SK-N-SH treated with all-trans-retinoic acid at 6 μM for 48 hours (cell line): Measurements from ENCODE around the gene CBFA2T2.

Source experiments
- ATAC-seq: fragments of 200-7000 bp; cut with Tn5 transposase; 3 replicates; pipeline ENCODE4 v1.9.1; 2020; ENCODE audit warnings: mild to moderate bottlenecking, moderate library complexity
- ARNTL ChIP-seq: fragments of 450-650 bp; formaldehyde crosslinking; IDR thresholded peaks from 2 replicates; pipeline ENCODE4 v1.5.0; 2020; ENCODE audit warnings: low read depth, mild to moderate bottlenecking, moderate library complexity, borderline replicate concordance
- BACH2 ChIP-seq: fragments of 250-450 bp; sonication (Bioruptor Pico); IDR thresholded peaks from 2 replicates; pipeline ENCODE4 v1.9.0; 2021; ENCODE audit warnings: mild to moderate bottlenecking, borderline replicate concordance
- CREB5 ChIP-seq: fragments of 250-450 bp; sonication (Bioruptor Pico); IDR thresholded peaks from 2 replicates; pipeline ENCODE4 v1.5.1; 2020; ENCODE audit warnings: low read depth, mild to moderate bottlenecking, moderate library complexity
- CSDC2 ChIP-seq: fragments of 250-450 bp; sonication (Bioruptor Pico); IDR thresholded peaks from 2 replicates; pipeline ENCODE4 v1.5.0; 2020; ENCODE audit warnings: mild to moderate bottlenecking, moderate library complexity
- CSRNP3 ChIP-seq: fragments of 250-450 bp; sonication (Bioruptor Pico); IDR thresholded peaks from 2 replicates; pipeline ENCODE4 v1.5.1; 2021; ENCODE audit warnings: mild to moderate bottlenecking, moderate library complexity
- GLIS3 ChIP-seq: fragments of 250-450 bp; sonication (Bioruptor Pico); IDR thresholded peaks from 2 replicates; pipeline ENCODE4 v1.5.0; 2020; ENCODE audit warnings: mild to moderate bottlenecking, moderate library complexity
- ISL1 ChIP-seq: fragments of 250-450 bp; sonication (Bioruptor Pico); IDR thresholded peaks from 2 replicates; pipeline ENCODE4 v2.1.2; 2022; ENCODE audit warnings: mild to moderate bottlenecking, moderate library complexity
- OSR1 ChIP-seq: fragments of 250-450 bp; sonication (Bioruptor Pico); IDR thresholded peaks from 2 replicates; pipeline ENCODE4 v1.8.0; 2022; ENCODE audit warnings: moderate library complexity, mild to moderate bottlenecking, inconsistent platforms
- PATZ1 ChIP-seq: fragments of 250-450 bp; sonication (Bioruptor Pico); IDR thresholded peaks from 2 replicates; pipeline ENCODE4 v1.8.0; 2020; ENCODE audit warnings: mild to moderate bottlenecking, moderate library complexity, borderline replicate concordance
- RARB ChIP-seq: fragments of 250-450 bp; sonication (Bioruptor Pico); IDR thresholded peaks from 2 replicates; pipeline ENCODE4 v1.8.0; 2021; ENCODE audit warnings: mild to moderate bottlenecking, moderate library complexity
- TOX ChIP-seq: fragments of 250-450 bp; sonication (Bioruptor Pico); IDR thresholded peaks from 2 replicates; pipeline ENCODE4 v1.8.0; 2021; ENCODE audit warnings: mild to moderate bottlenecking, moderate library complexity, borderline replicate concordance
- TSHZ2 ChIP-seq: fragments of 250-450 bp; sonication (Bioruptor Pico); IDR thresholded peaks from 2 replicates; pipeline ENCODE4 v1.5.0; 2020; ENCODE audit warnings: mild to moderate bottlenecking, moderate library complexity
- ZC3H10 ChIP-seq: fragments of 250-450 bp; sonication (Bioruptor Pico); IDR thresholded peaks from 2 replicates; pipeline ENCODE4 v1.5.1; 2021; ENCODE audit warnings: mild to moderate bottlenecking, moderate library complexity
- ZFP30 ChIP-seq: fragments of 450-650 bp; formaldehyde crosslinking; IDR thresholded peaks from 2 replicates; pipeline ENCODE4 v1.5.0; 2022; ENCODE audit warnings: mild to moderate bottlenecking, moderate library complexity
- ZNF565 ChIP-seq: fragments of 450-650 bp; formaldehyde crosslinking; conservative IDR thresholded peaks from 2 replicates; pipeline ENCODE4 v1.5.0; 2020; ENCODE audit warnings: low read depth, mild to moderate bottlenecking, moderate library complexity
- ZNF70 ChIP-seq: fragments of 450-650 bp; formaldehyde crosslinking; IDR thresholded peaks from 2 replicates; pipeline ENCODE4 v1.5.0; 2020; ENCODE audit warnings: mild to moderate bottlenecking, moderate library complexity
- TF ChIP-seq, protein P1 (sequence below): fragments of 250-450 bp; sonication (Bioruptor Pico); IDR thresholded peaks from 2 replicates; pipeline ENCODE4 v1.8.0; 2021; ENCODE audit warnings: low read depth, mild to moderate bottlenecking, moderate library complexity, borderline replicate concordance

Gene CBFA2T2

DNA sequence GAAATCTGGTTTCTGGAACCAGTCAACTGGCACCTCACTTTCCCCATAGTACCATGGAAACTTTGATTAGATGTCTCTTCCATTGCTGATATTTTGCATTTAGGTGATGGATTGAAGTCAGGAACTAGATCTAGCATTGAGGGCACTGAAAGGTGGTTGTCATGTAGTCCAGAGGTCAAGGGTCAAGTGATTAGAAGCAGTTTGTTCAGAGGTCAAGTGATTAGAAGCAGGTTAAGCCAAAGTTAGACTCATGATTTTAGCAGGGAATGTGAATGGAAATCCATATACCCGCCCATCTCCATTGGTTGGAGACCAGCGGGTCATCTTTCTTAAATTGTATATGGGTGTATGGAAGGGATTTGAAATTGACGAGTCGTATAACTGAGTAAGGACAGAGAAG is 51.2 kb downstream of the CBFA2T2 start (continued):
- TF ChIP-seq TSHZ2 (CRISPR knock-in tag) = no peak

GRCh38 chr20:33541797-33542196 is 51.9 kb downstream of the CBFA2T2 start:
- TF ChIP-seq CREB5 (no peak), RARB (CRISPR knock-in tag) (no peak), ZNF70 (CRISPR knock-in tag) (no peak), BACH2 (CRISPR knock-in tag) (no peak)
- ATAC-seq = no peak

- TF ChIP-seq CSRNP3 (CRISPR knock-in tag) (no peak), ZC3H10 (CRISPR knock-in tag) (no peak), ZFP30 (CRISPR knock-in tag) (no peak), TOX (CRISPR knock-in tag) (no peak), RARB (CRISPR knock-in tag) (no peak), ARNTL (CRISPR knock-in tag) (no peak), ZNF565 (CRISPR knock-in tag) (no peak)
- TF ChIP-seq, protein P1, sequence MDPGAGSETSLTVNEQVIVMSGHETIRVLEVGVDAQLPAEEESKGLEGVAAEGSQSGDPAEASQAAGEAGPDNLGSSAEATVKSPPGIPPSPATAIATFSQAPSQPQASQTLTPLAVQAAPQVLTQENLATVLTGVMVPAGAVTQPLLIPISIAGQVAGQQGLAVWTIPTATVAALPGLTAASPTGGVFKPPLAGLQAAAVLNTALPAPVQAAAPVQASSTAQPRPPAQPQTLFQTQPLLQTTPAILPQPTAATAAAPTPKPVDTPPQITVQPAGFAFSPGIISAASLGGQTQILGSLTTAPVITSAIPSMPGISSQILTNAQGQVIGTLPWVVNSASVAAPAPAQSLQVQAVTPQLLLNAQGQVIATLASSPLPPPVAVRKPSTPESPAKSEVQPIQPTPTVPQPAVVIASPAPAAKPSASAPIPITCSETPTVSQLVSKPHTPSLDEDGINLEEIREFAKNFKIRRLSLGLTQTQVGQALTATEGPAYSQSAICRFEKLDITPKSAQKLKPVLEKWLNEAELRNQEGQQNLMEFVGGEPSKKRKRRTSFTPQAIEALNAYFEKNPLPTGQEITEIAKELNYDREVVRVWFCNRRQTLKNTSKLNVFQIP (CRISPR knock-in tag) = no peak
- ATAC-seq = no peak
Observed at GRCh38 chr20:33545763-33546162, 55.9 kb downstream of the CBFA2T2 start.

DNA sequence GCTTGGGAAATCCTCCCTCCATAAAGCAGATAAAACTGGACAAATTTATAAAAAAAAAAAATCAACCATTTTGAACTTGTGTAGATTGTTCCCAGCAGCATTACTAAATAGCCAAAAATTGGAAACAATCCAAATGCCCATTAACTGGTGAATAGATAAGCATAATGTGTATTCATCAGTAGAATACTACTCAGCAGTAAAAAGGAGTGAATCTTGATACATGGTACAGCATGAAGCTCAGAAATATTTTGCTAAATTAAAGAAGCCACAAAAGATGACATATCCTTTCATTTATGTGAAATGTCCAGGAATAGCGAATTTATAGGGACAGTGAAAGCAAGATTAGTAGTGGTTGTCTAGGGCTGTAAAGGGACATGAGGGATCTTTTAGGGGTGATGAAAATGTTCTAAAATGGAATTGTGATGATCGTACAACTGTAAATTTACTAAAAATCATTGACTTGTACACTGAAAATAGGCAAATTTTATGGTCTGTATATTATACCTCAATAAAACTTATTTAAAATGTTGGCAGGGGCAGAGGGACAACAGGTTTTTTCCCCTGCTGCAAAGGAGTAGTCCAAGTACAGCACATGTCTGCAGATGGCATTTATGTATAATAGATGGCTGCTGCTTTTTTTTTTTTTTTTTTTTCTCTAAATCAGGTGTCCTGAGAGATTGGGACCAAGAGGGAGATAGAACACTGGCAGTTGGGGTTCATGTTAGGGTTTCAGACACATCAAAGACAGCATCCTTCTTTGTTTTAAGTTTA is 59.5 kb downstream of the CBFA2T2 start:
- TF ChIP-seq CREB5 (no peak), ISL1 (peak; percentile 16; the same call in 1 of the 2 replicates), CSDC2 (CRISPR knock-in tag) (no peak)
- ATAC-seq = no peak

- ATAC-seq = no peak
- TF ChIP-seq GLIS3 = no peak
- no peak for TF ChIP-seq PATZ1 (CRISPR knock-in tag)
- TF ChIP-seq ZC3H10 (CRISPR knock-in tag) = no peak
- TF ChIP-seq RARB (CRISPR knock-in tag) = no peak
- no peak for TF ChIP-seq ISL1
- TF ChIP-seq ZNF565 (CRISPR knock-in tag) = no peak
- no peak for TF ChIP-seq CSRNP3 (CRISPR knock-in tag)
- no peak for TF ChIP-seq OSR1
- TF ChIP-seq TSHZ2 (CRISPR knock-in tag) = no peak
- no peak for TF ChIP-seq ZNF70 (CRISPR knock-in tag)
- no peak for TF ChIP-seq BACH2 (CRISPR knock-in tag)
Observed at GRCh38 chr20:33551778-33552177, 61.9 kb downstream of the CBFA2T2 start.
